B cell (primary cell): ENCODE results near the gene PTPRN2. TPM values are rescaled to one million over a fixed set of nuclear protein-coding genes. Genes with fewer than 3 reads are reported as not detected.

Experiments used
- ATAC-seq: fragments of 200-7000 bp; cut with Tn5 transposase; one replicate; pipeline ENCODE4 v1.10.0; 2021; ENCODE audit warnings: low read depth, mild to moderate bottlenecking, moderate number of reproducible peaks, moderate library complexity
- CTCF ChIA-PET: fragments of 350-600 bp; sonication (Branson Sonifier 250); formaldehyde crosslinking; loops from one replicate; lab custom pipeline; 2021; ENCODE audit warnings: antibody characterized with exemption, inconsistent platforms; lab: Charles Lee
- POLR2A ChIA-PET: fragments of 350-600 bp; sonication (Branson Sonifier 250); formaldehyde crosslinking; loops from one replicate; lab custom pipeline; 2021; ENCODE audit warnings: antibody characterized with exemption; lab: Charles Lee
- DNase-seq: peaks from one replicate; pipeline ENCODE4 v3.0.0; 2013
- H2AFZ ChIP-seq: 2 replicates; pipeline ENCODE4 v1.6.1; 2012; ENCODE audit warnings: mild to moderate bottlenecking, low read depth, low read length; ENCODE audit not compliant: insufficient read depth, poor library complexity, severe bottlenecking
- H3K27ac ChIP-seq, 2 donors: 1 replicate in 1 of 2; 2 replicates in 1 of 2; pipeline ENCODE4 v1.5.1; 2012 to 2013; ENCODE audit warnings: low read length in 2 of 2, mild to moderate bottlenecking in 2 of 2, moderate library complexity in 1 of 2
- H3K27me3 ChIP-seq, 4 experiments: fragments of 200-600 bp in 1 of 4; sonication (generic) in 1 of 4; replicated peaks in 1 of 4; 1 replicate in 2 of 4; 2 replicates in 2 of 4; pipeline versions ENCODE4 v1.6.1 to v1.7.0; 2013 to 2016; ENCODE audit warnings: low read length in 3 of 4, mild to moderate bottlenecking in 2 of 4, mixed read lengths in 1 of 4, moderate library complexity in 1 of 4; ENCODE audit not compliant: insufficient read depth in 4 of 4, control insufficient read depth in 3 of 4; ENCODE audit errors: control extremely low read depth in 1 of 4
- H3K36me3 ChIP-seq, 2 experiments: replicated peaks in 1 of 2; 1 replicate in 1 of 2; 2 replicates in 1 of 2; pipeline versions ENCODE4 v1.6.1 to v1.7.1; 2013; ENCODE audit warnings: low read length in 1 of 2; ENCODE audit not compliant: insufficient read depth in 2 of 2, control insufficient read depth in 1 of 2; ENCODE audit errors: control extremely low read depth in 1 of 2, extremely low read depth in 1 of 2
- H3K4me1 ChIP-seq, 2 donors: fragments of 200-600 bp in 1 of 2; sonication (generic) in 1 of 2; 1 replicate in 1 of 2; 2 replicates in 1 of 2; pipeline versions ENCODE4 v1.5.1 to v1.6.1; 2013 to 2017; ENCODE audit warnings: low read length in 2 of 2; ENCODE audit not compliant: control insufficient read depth in 2 of 2, insufficient read depth in 2 of 2
- H3K4me2 ChIP-seq: replicated peaks from 2 replicates; pipeline ENCODE3; 2012; ENCODE audit warnings: mild to moderate bottlenecking, low read depth, low read length; ENCODE audit not compliant: poor library complexity, severe bottlenecking
- H3K4me3 ChIP-seq, 5 experiments: fragments of 200-600 bp in 1 of 5; sonication (generic) in 1 of 5; 1 replicate in 3 of 5; 2 replicates in 2 of 5; pipeline versions ENCODE4 v1.5.1 to v1.7.0; 2011 to 2016; ENCODE audit warnings: low read length in 4 of 5, mild to moderate bottlenecking in 4 of 5, low read depth in 2 of 5, control low read depth in 1 of 5, moderate library complexity in 1 of 5; ENCODE audit not compliant: insufficient read depth in 1 of 5; ENCODE audit errors: control extremely low read depth in 1 of 5, extremely low read depth in 1 of 5
- H3K79me2 ChIP-seq: fragments of 200-600 bp; sonication (generic); one replicate; pipeline ENCODE4 v1.6.0; 2016; ENCODE audit warnings: low read length; ENCODE audit not compliant: control insufficient read depth, insufficient read depth
- H3K9ac ChIP-seq: fragments of 200-600 bp; sonication (generic); 2 replicates; pipeline ENCODE4 v1.6.1; 2017; ENCODE audit warnings: mild to moderate bottlenecking, low read length, moderate library complexity
- H3K9me3 ChIP-seq, 3 donors: one replicate each; pipeline versions ENCODE4 v1.6.1 to v1.7.1; 2013; ENCODE audit warnings: low read length in 2 of 3; ENCODE audit not compliant: control insufficient read depth in 2 of 3, insufficient read depth in 1 of 3; ENCODE audit errors: control extremely low read depth in 1 of 3
- H4K20me1 ChIP-seq: 2 replicates; pipeline ENCODE4 v1.6.0; 2012; ENCODE audit warnings: mild to moderate bottlenecking, low read length; ENCODE audit not compliant: insufficient read depth, control insufficient read depth, poor library complexity, severe bottlenecking
- H3K27ac Mint-ChIP-seq: one replicate; pipeline ENCODE4 v1.8.0; 2021; ENCODE audit warnings: mixed read lengths
- H3K27me3 Mint-ChIP-seq: one replicate; pipeline ENCODE4 v1.8.0; 2021; ENCODE audit warnings: mixed read lengths
- H3K4me1 Mint-ChIP-seq: one replicate; pipeline ENCODE4 v1.8.0; 2021; ENCODE audit warnings: mixed read lengths
- H3K4me3 Mint-ChIP-seq: one replicate; pipeline ENCODE4 v1.8.0; 2021; ENCODE audit warnings: mixed read lengths
- H3K9me3 Mint-ChIP-seq: one replicate; pipeline ENCODE4 v1.8.0; 2022; ENCODE audit warnings: mixed read lengths; ENCODE audit not compliant: insufficient read depth
- CTCF ChIP-seq: fragments of 200-600 bp; IDR thresholded peaks from one replicate; pipeline ENCODE4 v1.8.0; 2022; ENCODE audit warnings: antibody characterized with exemption, mild to moderate bottlenecking
- EZH2 ChIP-seq: IDR thresholded peaks from 2 replicates; pipeline ENCODE4 v1.6.1; 2012; ENCODE audit warnings: borderline replicate concordance, low read depth, mild to moderate bottlenecking, moderate library complexity, low read length; ENCODE audit not compliant: insufficient read depth, poor library complexity, severe bottlenecking
- WGBS: methylation state at CpG from one replicate; pipeline ENCODE4 v1.1.5; 2013; ENCODE audit warnings: missing lambda C conversion rate; ENCODE audit not compliant: insufficient coverage; 5-methylcytosine and 5-hydroxymethylcytosine counted together
- intact Hi-C: fragments of 100-400 bp; cut with micrococcal nuclease; formaldehyde crosslinking; loops from one replicate; pipeline ENCODE4 v1.10.0; 2022
- polyA plus RNA-seq: library from polyadenylated mRNA; depleted of rRNA; stranded (reverse); fragments of >200 nt; gene quantifications from 2 replicates; pipeline ENCODE4 v1.2.3, GENCODE V29; 2012
- total RNA-seq, 2 donors: library from RNA; stranded (reverse); fragments of 120-200 nt in 1 of 2; gene quantifications; 1 replicate in 1 of 2; 2 replicates in 1 of 2; pipeline versions ENCODE4 v1.2.3 to v1.2.4, GENCODE V29; 2013 to 2022

PTPRN2 gene
- total and polyA plus RNA-seq, 2 donors (not counting 1 experiment from before 2014, with no cell fraction given), result 2.0 to 5.0 TPM

- no peak for ATAC-seq
- H3K9ac ChIP-seq, result no peak overlapping the region
- WGBS, result 90% methylated on average over 15 of the region's 15 CpGs
- TF ChIP-seq EZH2 (no peak), CTCF (no peak)
- no peak overlapping the region for H2AFZ ChIP-seq
- H3K79me2 ChIP-seq, result no peaks in the 10 kb centered on the region
- CTCF ChIA-PET, result no interaction called here
- Mint-ChIP-seq H3K27ac (no peak overlapping the region), H3K4me3 (no peak overlapping the region), H3K9me3 (no peaks in the 10 kb centered on the region), H3K27me3 (peaks cover 49% of the 10 kb centered on the region), H3K4me1 (peaks cover 4% of the 10 kb centered on the region)
- no peak overlapping the region for H3K4me2 ChIP-seq
- no peaks in the 10 kb centered on the region for H4K20me1 ChIP-seq
- H3K27ac ChIP-seq, result no peak overlapping the region
- no peak overlapping the region for H3K4me3 ChIP-seq
- no peaks in the 10 kb centered on the region for H3K4me1 ChIP-seq
- H3K36me3 ChIP-seq, result no peaks in the 10 kb centered on the region
- intact Hi-C loops, result no loop called here
- DNase-seq, result no peak
- H3K27me3 ChIP-seq, result peaks cover 0 to 9% (median 3%) of the 10 kb centered on the region in 4 experiments
- POLR2A ChIA-PET, result no interaction called here
- peaks cover 0 to 8% (median 0%) of the 10 kb centered on the region in 3 donors for H3K9me3 ChIP-seq
Measured at GRCh38 chr7:157586426-157586955, 1001.1 kb downstream of the PTPRN2 start.

- no peaks in the 10 kb centered on the region for H3K36me3 ChIP-seq
- H2AFZ ChIP-seq, result peak overlapping the region; percentile 38
- ChIA-PET POLR2A (no interaction called here), CTCF (no interaction called here)
- no peak for TF ChIP-seq EZH2
- TF ChIP-seq CTCF, result no peak
- H4K20me1 ChIP-seq, result no peaks in the 10 kb centered on the region
- WGBS, result 47% methylated on average over 21 of the region's 21 CpGs
- no peaks in the 10 kb centered on the region for H3K4me1 ChIP-seq
- H3K4me3 ChIP-seq, result peak overlapping the region in 4 of 5 experiments; percentile 17 to 55 (median 34)
- Mint-ChIP-seq H3K27me3 (peaks cover 49% of the 10 kb centered on the region), H3K4me1 (peaks cover 4% of the 10 kb centered on the region), H3K9me3 (no peaks in the 10 kb centered on the region), H3K27ac (no peak overlapping the region), H3K4me3 (peak overlapping the region; percentile 73)
- H3K27me3 ChIP-seq, result peaks cover 0 to 9% (median 3%) of the 10 kb centered on the region in 4 experiments
- intact Hi-C loops, result no loop called here
- peak overlapping the region; percentile 43 for H3K9ac ChIP-seq
- ATAC-seq, result no peak
- no peak for DNase-seq
- peak overlapping the region; percentile 57 for H3K4me2 ChIP-seq
- no peaks in the 10 kb centered on the region for H3K79me2 ChIP-seq
- peaks cover 0 to 12% (median 0%) of the 10 kb centered on the region in 3 donors for H3K9me3 ChIP-seq
- H3K27ac ChIP-seq, result no peak overlapping the region
Measured at GRCh38 chr7:157585113-157585861, 1002.3 kb downstream of the PTPRN2 start.
